Ishikawa (cell line): ENCODE results near the gene DENND1A.

Source experiments
- ZBTB7A ChIP-seq: IDR thresholded peaks from 2 replicates; pipeline ENCODE4 v1.6.1; 2012; ENCODE audit warnings: low read depth
- TF ChIP-seq, protein P1 (sequence below): IDR thresholded peaks from 2 replicates; pipeline ENCODE4 v1.6.1; 2012; ENCODE audit warnings: low read depth, mild to moderate bottlenecking

DNA sequence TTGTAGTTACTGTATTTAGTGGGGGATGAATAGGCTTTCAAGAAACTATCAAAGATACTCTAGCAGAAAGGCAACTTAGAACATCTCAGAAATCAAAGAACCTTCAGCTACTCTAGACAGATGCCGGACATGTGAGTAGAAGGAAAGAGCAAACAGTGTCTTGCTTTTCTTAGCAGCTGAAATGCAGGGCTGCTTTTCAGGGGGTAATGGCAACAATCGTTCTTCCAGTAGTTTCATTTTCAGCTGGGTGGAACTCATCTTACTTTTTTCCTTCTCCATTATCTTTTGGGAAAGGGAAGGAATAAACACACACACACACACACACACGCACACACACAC is 292.4 kb downstream of the DENND1A start:
- no peak for TF ChIP-seq ZBTB7A
- TF ChIP-seq, protein P1, sequence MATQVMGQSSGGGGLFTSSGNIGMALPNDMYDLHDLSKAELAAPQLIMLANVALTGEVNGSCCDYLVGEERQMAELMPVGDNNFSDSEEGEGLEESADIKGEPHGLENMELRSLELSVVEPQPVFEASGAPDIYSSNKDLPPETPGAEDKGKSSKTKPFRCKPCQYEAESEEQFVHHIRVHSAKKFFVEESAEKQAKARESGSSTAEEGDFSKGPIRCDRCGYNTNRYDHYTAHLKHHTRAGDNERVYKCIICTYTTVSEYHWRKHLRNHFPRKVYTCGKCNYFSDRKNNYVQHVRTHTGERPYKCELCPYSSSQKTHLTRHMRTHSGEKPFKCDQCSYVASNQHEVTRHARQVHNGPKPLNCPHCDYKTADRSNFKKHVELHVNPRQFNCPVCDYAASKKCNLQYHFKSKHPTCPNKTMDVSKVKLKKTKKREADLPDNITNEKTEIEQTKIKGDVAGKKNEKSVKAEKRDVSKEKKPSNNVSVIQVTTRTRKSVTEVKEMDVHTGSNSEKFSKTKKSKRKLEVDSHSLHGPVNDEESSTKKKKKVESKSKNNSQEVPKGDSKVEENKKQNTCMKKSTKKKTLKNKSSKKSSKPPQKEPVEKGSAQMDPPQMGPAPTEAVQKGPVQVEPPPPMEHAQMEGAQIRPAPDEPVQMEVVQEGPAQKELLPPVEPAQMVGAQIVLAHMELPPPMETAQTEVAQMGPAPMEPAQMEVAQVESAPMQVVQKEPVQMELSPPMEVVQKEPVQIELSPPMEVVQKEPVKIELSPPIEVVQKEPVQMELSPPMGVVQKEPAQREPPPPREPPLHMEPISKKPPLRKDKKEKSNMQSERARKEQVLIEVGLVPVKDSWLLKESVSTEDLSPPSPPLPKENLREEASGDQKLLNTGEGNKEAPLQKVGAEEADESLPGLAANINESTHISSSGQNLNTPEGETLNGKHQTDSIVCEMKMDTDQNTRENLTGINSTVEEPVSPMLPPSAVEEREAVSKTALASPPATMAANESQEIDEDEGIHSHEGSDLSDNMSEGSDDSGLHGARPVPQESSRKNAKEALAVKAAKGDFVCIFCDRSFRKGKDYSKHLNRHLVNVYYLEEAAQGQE = no peak
